ENCODE data around the gene TSPAN4. TPM values are rescaled to one million over a fixed set of nuclear protein-coding genes. Genes with fewer than 3 reads are reported as not detected.
A peak's percentile ranks its signal among the peaks of the same experiment; 100 is the strongest.

The TSPAN4 gene
- total and polyA plus RNA-seq, 9 of the 15 experiments (the other 6 are each of a cell fraction or from before 2014, with no cell fraction given) = 0.07 to 31.0 (median 15.7) TPM

DNA sequence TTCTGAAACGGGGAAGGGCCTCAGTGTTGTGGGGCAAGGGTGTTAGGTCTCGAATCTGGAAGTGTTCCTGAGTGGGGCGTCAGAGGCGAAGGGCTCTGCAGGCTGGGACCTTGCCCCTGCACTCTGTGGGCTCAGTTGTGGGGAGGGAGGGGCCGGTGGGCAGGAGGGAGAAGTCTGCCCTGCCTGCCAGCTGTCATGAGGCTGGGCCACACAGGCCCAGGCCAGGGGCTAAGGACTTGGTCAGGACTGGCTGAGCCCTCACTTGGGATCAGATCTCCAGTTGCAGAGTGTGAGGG lies 14.8 kb upstream of the TSPAN4 start, which contains the start of gene CRACR2B:
Gene CRACR2B, plus strand, starts transcription at position 23 of the 296 bp plus-strand sequence. CDS start 689 bp downstream, outside the sequence.
- FAIRE-seq (no peak), ATAC-seq (no peak), DNase-seq (ENCODE audit: extremely low read depth in 1 of 4, low spot score in 3 of 4) (no peak)
- Histone ChIP-seq H3K9ac (ENCODE audit: insufficient read depth in 1 of 2, low read depth in 2 of 2, low read length in 2 of 2) (peak within 1 kb of the TSS; percentile 75 to 94), H3K9me3 (replicated peaks; ENCODE audit: control insufficient read depth, insufficient read depth, low read depth, low read length) (no peaks in the 10 kb centered on the region), H3K4me2 (ENCODE audit: insufficient read depth, low read length) (peak within 1 kb of the TSS; percentile 80), H3K4me1 (replicated peaks in 1 of 2; ENCODE audit: control insufficient read depth in 2 of 2, insufficient read depth in 2 of 2, low read length in 2 of 2) (peaks cover 25 to 95% of the 10 kb centered on the region in 2 experiments), H3K27ac (ENCODE audit: extremely low read depth, low read depth, low read length) (peak within 1 kb of the TSS; percentile 85), H3K79me2 (ENCODE audit: control insufficient read depth, insufficient read depth, low read length) (peaks cover 13% of the 10 kb centered on the region; the same call in 2 of the 3 replicates), H4K20me1 (replicated peaks; ENCODE audit: control insufficient read depth, insufficient read depth, low read length) (no peaks in the 10 kb centered on the region), H3K27me3 (ENCODE audit: control insufficient read depth in 2 of 2, insufficient read depth in 2 of 2, low read length in 2 of 2) (no peaks in the 10 kb centered on the region), H3K36me3 (ENCODE audit: control insufficient read depth, insufficient read depth, low read length) (peaks cover 28% of the 10 kb centered on the region; the same call in 1 of the 3 replicates), H3K9me1 (ENCODE audit: control insufficient read depth, insufficient read depth, low read length) (peaks cover 5% of the 10 kb centered on the region), H2AFZ (ENCODE audit: low read depth, low read length) (peak within 1 kb of the TSS; percentile 95), H3K4me3 (peak within 1 kb of the TSS; percentile 52)
- ChIA-PET POLR2A (interaction anchor here (0.8 to 3.2 kb wide), 3 partner anchors 9 to 31 kb away, joined by 5 to 13 read pairs (median 5); partner anchors contain the start of gene PNPLA2), CTCF (ENCODE audit: low intra/inter-chr PET ratio) (no interaction called here)
- intact Hi-C loops (cut with micrococcal nuclease) (no loop called here), in situ Hi-C loops (cut with MboI) (no loop called here)
- 0 out of 2 replicates have a peak, but pooled peaks have one; percentile 1 for TF ChIP-seq CEBPG (CRISPR knock-in tag; IDR thresholded peaks at IDR 0.05)
- no peak for TF ChIP-seq CEBPG (tag; conservative IDR thresholded peaks at IDR 0.05 in 1 of 2, IDR thresholded peaks at IDR 0.05 in 1 of 2)
- TF ChIP-seq ZFX (CRISPR knock-in tag; IDR thresholded peaks at IDR 0.05) = no peak
- 0 out of 2 replicates have a peak, but pooled peaks have one; percentile 31 for TF ChIP-seq NR4A1 (CRISPR knock-in tag; IDR thresholded peaks at IDR 0.05)
- TF ChIP-seq NR4A1 (tag; IDR thresholded peaks at IDR 0.05) = no peak
- TF ChIP-seq ZFP36 (IDR thresholded peaks at IDR 0.05; ENCODE audit: low read depth, low read length, partially characterized antibody) = peak; percentile 18
- TF ChIP-seq OTX1 (CRISPR knock-in tag; IDR thresholded peaks at IDR 0.05) = 0 out of 2 replicates have a peak, but pooled peaks have one; percentile 8
- 14% methylated on average over 4 of the region's 5 CpGs for WGBS (ENCODE audit: insufficient coverage, low coverage, missing lambda C conversion rate)
- BruUV-seq (replicated peaks) = TSS peak; percentile 48

All from K562 (cell line).